ENCODE measurements around the gene UCK2.

- TF ChIP-seq CTCF (IDR thresholded peaks at IDR 0.05; ENCODE audit: low read depth, low read length) (no peak), EZH2phosphoT487 (IDR thresholded peaks at IDR 0.05; ENCODE audit: low read depth) (no peak)
Observed at GRCh38 chr1:165858364-165858823, 31.0 kb downstream of the UCK2 start.
